Anterior cingulate cortex (tissue), 58 donors: ENCODE results near the gene COPA.
"Not testable (repeated sequence)": the region's sequence is repeated elsewhere in the genome, so short reads cannot be mapped to it uniquely, and the experiment has no call there.

Experiments
- DNase-seq, 58 donors: peaks; one replicate each; lab custom pipeline; 2025; lab: John Stamatoyannopoulos, UW

The COPA gene

DNA sequence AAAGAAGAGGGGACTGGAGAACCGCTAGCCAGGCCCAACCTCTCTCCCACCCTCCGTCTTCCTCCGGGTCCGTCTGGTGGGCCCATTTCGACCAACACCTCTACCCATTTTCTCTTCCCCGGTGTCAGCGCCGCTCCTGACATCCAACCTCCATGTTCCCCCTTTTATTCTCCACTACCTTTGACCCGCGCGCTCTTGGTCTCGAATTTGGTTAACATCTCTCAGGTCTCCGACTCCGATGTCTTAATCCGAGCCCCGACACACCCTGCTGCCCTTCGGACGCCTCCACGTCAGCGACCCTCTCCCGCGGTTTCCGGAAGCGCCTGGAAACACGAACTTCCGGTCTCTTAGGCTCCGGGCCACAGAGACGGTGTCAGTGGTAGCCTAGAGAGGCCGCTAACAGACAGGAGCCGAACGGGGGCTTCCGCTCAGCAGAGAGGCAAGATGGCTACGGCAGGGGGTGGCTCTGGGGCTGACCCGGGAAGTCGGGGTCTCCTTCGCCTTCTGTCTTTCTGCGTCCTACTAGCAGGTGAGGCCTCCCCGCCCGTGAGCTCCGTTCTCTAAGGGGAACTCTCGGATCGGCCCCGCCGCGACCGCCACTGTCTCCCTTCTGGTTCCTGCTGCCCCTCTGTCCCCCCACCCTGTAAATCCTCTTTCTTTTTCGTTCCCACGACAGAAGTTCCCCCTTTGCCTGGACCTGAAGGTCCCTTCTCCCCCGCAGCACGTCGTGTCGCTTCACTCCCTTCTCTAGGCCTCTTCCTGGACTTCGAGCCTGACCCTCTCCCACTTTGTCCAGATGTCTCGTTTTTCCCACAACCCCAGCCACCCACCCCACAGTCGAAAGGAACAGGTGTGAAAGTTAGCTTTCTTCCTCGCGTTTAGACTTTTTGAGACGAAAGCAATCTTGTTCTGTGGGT is at the start of gene COPA, which contains the start of gene NCSTN:
Gene COPA (minus strand): TSS at position 298 of the 917 bp plus-strand sequence. CDS start 80 bp downstream, at position 218.
Gene NCSTN (plus strand): TSS at position 431 of the 917 bp plus-strand sequence. CDS start 14 bp downstream, at position 445.
- DNase-seq = peak; percentile 44 to 94 (median 86)

DNA sequence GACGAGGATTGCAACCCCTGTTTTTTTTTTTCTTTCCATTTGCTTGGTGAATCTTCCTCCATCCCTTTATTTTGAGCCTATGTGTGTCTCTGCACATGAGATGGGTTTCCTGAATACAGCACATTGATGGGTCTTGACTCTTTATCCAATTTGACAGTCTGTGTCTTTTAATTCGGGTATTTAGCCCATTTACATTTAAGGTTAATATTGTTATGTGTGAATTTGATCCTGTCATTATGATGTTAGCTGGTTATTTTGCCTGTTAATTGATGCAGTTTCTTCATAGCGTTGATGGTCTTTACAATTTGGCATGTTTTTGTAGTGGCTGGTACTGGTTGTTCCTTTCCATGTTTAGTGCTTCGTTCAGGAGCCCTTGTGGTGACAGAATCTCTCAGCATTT is 45.4 kb upstream of the COPA start:
- DNase-seq = not testable (repeated sequence)

DNA sequence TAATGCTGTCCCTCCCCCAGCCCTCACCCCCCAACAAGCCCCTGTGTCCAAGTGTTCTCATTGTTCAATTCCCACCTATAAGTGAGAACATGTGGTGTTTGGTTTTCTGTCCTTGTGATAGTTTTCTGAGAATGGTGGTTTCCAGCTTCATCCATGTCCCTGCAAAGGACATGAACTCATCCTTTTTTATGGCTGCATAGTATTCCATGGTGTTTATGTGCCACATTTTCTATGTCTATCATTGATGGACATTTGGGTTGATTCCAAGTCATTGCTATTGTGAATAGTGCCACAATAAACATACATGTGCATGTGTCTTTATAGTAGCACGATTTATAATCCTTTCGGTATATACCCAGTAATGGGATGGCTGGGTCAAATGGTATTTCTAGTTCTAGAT is 41.8 kb upstream of the COPA start:
- DNase-seq = not testable (repeated sequence)

DNA sequence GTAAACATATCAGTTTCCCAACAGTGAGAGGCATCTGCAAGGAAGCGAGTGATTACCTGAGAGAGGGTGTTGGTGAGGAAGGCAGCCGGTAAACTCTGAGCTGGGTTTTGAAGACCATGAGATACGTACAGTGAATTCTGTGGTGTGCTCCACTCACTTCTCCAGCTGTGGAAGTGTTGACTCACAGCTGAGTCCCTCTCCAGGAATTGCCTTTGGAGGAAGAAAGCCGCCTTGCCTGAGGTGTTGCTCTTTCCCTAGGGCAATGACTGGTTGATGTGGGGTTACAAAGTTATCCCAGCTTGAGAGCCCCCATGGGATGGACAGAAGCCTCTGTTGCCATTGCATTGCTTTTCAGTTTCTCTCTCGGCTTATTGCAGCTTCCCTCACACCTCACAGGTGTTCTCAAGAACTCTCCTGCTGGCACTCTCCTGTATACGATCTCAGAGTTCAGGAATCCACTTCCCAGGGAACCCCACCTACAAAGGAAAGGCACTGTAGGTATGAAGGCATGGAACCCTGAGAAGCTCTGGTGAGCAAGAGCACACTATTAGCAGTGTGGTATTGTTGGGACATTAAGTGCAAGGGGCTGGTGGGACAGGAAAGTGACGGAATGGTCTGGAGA is 34.6 kb upstream of the COPA start:
- DNase-seq = no peak

DNA sequence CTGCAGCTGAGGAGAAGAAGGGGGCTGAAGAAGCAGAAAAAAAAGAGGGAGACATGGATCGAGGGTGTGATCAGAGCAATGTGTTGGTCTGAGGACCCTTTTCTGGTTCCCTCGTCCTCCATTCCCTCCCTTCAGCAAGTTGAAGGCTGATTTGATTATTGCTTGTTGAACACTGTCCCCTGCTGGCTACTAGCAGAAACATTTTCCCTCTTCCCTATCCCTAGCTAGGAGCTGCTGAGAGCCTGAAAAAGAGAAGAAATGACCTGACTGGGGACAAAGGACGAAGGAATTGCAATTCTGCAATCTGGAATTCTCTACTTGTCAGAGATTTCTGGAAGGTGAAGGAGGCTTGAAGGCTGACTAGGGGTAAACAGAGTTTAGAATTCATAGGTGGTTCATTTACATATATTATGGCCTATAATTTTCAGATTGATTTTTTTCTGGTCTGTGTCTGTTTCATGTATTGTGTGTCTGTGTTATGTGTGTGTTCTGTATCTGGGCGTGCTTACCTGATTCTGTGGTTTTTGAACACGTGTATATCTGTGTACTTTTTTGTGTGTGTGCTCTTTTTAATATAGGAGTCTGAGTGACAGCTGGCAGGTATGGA is 33.6 kb upstream of the COPA start:
- DNase-seq = peak in 32 of 58 donors; percentile 13 to 85 (median 32)

DNA sequence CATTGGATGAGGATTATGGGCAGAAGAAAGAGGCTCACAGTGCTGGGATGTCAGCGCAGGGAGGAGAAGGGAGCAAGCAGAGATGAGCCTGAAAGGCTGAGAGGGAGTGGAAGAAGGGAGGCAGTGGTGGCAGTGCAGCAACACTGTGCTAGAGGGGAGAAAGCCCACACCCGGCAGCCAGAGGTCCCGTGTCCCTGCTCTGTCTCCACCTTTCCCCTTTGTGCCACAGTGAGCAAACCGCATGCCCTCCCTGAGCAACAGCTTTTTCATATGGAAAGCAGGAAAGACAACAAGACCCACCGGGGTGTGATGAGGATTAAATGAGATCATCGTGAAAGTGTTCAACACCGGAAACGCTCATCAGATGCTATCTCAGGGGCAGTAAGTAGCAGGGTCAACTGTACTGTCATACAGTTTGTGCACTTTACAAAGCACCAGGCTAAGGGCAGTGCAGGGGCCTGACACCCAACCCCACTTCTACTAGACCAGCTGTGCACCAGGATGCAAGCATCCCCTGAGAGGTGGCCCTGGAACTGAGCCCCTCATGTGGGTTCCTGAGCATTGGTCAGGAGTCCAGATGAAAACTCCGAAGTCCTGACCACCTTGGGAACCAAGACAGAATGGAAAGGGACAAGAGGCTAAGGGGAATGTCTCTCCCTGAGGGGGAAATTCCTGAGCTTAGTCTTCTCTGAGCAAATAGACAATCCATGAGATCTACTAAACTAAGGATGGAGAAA is 32.9 kb upstream of the COPA start:
- peak in 14 of 58 donors; percentile 20 to 67 (median 49) for DNase-seq

DNA sequence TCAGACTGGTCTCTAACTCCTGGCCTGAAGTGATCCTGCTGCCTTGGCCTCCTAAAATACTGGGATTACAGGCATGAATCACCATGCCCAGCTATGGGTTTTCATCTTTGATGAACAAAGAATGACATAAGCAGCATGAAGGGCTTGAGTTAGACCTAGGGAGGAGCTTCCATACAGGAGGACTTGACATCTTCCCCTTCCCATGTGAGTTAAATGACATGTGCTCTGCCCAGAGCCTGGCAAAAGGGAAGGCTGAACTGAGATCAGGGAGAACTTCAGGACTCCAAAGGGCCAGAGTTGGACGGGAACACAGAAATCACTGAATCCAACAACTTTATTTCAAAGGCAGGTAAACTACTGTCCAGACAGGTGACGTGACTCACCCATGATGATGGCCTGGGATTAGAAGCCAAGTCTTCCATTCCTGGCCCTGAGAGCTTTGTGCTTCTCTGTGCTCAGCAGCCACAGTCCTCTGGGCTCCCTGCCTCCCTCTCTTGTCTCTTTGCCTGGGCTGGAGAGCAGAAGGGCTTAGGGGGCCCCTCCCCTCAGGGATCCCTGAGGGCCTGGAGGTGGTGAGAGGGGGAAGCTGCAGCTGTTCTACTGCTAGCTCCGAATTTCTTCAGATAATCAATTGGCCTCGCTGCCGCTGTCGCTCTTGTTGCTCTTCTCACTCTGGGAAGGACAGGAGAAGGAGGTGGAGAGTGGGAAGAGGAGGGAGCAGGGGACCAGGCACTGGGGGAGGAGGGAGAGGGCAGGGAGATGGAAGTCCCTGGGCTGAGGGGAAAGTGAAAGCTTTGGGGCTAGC is 31.5 kb upstream of the COPA start:
- DNase-seq = peak in 2 of 58 donors; percentile 35 to 54

DNA sequence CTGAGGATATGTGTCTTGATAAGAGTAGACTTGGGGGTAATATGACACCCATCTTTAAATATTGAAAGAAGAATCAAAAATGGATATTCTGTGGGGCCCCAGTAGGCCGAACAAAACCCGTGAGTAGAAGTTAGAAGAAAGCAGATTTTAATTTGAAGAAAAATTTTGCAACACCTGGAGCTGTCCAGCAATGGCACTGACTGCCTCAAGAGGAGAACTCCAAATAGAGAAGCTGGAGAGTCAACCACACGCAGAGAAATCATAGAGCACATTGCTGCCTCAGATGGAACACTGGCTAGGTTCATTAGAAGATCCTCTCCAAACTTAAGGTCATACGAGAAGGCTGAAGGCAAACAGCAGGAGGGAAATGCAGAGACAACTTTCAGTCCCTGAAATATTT is 30.6 kb upstream of the COPA start:
- no peak for DNase-seq

DNA sequence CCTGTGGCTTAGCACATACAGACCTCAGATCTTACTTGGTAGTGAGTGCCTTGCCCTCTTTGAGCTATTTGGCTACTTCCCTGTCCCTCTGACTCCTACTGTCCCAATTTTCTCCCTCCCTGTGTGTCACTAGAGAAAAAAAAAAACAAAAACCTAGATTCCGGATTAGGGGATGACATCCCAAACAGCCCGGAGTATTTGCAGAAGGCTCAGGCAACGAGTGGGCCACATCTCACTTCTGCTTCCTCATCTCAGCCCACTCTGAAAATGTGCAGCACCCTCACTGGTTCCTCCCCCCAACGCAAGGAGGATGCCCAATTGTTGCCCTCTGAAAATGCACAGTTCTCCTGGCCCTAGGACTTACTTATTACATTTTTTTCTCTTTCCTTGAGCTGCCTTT is 28.7 kb upstream of the COPA start:
- DNase-seq = peak in 3 of 58 donors; percentile 6 to 32 (median 29)

DNA sequence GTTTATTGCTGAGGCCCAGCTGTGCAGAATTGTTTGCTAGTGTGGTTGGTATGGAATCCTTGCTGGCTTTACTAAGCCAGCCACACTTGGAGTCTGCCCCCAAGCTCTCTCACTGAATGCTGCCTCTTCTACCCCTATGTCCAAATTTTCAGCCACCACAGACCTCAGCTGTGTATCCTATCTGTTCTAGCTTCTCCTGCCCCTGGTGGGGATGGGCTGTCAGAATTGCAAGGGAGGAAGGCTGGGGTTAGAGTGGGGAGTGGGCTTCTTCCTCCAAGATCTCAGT is 28.2 kb upstream of the COPA start:
- no peak for DNase-seq

DNA sequence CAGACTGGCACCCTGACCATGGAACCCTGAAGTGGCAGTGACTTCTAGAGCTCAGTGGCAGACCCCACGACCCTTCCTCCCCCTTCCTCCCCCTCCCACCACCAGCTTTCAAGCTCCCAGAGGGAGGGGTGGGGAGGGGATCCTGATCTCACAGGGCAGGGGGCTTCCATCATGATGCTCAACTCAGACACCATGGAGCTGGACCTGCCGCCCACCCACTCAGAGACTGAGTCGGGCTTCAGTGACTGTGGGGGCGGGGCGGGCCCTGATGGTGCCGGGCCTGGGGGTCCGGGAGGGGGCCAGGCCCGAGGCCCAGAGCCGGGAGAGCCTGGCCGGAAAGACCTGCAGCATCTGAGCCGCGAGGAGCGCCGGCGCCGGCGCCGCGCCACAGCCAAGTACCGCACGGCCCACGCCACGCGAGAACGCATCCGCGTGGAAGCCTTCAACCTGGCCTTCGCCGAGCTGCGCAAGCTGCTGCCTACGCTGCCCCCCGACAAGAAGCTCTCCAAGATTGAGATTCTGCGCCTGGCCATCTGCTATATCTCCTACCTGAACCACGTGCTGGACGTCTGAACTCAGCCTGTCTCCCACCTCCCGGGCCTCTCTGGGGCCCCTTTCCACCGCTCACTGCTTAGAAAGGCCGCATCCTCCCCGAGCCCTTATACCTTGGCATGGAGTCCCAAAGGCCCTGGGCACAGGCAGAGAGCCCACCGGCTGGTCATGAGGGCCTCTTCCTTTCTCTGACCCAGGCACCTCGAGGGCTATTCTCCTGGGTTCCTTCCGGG is 27.7 kb upstream of the COPA start:
- no peak for DNase-seq

DNA sequence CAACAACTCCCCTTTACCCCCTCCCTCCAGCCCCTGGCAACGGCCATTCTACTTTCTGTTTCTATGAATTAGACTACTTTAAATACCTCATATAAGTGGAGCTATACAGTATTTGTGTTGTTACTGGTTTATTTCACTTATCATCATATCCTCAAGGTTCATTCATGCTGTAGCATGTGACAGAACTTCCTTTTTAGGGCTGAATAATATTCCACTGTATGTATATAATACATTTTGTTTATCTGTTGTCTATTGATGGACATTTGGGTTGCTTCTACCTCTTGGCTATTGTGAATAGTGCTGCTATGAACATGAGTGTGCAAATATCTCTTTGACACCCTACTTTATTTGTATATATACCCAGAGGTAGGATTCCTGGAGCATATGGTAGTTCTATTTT is 26.0 kb upstream of the COPA start:
- no peak for DNase-seq

DNA sequence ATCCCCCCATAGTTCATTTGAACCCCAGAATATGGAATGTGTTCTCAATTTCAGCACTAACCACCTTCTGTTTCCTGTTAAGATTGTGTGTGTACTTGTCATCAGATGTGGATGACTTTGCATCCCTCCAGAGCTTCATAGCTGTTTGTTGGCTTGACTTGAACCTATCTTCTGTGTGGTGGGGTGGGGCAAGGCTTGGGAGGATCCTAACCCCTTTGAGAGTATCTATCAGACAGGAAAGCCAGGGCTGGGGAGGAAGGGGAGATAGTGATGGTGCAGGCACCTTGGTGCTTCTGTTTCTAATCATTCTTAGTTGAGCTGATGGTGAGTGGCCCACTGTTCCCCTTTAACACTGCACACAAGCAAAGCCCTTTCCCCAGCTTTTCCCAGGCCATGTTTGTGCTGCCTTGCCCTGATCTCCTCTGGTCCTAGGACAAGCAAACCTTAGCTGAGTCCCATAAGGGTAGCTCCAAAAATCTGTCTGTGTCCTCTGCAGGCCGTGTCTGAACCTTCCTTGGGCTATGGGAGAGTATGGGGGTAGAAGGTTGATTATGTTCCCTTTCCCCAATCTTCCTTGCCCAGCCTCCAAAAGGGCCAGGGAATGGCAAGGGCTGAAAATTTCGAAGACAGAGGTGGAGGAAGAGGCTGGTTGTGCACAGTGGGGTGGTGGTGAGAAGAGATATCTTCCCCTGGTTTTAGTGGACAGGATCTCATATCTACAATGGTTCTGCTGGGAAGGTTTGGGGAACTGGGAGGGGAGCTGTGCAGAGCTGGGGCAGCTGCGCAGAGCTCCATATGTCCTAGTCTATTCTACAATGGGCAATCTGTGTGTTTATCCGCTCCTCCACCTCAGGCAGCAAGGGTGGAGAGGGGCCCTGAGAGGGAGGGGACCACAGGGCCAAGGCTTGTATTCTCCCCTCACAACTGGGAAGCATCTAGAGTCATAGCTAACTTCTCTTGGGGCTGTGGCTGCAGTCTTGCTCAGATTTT is 25.2 kb upstream of the COPA start:
- DNase-seq = no peak

DNA sequence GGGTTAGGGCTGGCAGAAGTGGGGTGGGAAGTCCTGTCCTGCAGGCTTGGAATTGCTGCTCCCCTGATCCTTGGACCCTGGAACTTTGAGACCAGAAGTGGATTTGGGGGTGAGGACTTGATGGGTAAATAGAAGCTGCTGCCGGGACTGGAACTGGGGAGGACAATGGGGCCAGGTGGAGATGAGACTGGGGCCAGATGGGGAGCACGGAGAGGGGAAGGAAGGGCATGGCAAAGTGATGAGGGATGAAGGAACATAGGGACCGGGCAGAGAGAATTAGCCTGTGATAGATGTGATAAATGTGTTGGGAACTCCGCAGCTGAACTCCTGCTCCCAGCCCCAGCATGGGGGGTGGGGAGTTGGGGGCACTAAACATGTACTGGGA is 24.5 kb upstream of the COPA start:
- no peak for DNase-seq

DNA sequence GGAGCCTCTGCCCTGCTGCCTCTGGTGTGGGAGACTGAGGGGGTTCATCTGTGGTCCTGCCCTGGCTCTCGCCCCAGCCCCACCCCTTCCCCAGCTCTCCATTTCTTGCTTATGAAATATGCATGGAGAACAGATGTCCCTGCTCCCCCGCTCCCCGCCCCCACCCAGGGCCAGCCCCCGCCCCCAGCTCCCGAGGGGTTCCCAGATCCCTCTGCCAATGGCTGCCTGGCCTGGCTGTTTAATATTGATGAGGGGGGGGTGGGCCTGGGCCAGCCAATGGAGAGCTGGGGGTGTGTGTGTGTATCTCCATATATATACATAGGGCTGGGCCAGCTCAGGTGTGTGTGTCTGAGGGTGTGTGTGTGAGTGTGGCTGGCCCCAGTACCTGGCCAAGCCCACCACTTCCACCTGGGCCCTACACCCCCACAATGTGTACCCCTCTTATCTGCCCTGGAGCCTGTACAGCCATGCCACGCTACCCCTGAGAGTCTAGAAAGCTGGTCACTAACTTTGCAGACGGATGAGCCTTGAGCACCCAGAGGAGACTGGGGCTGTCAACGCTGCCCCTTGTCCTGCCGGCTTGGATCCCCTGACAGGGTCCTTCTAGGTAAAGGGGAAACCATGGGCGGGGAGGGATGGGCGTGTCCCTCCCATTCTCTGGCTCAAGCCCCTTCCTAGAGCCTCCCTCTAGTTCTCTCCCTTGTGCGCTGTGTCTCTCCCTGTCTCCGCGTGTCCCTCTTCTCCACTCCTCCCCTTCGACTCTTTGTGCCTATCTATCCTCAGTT is 23.9 kb upstream of the COPA start, which contains the start of gene NHLH1:
Gene NHLH1 (plus strand): TSS at position 341 of the 785 bp plus-strand sequence. CDS start 3,661 bp downstream, outside the sequence.
- no peak for DNase-seq

DNA sequence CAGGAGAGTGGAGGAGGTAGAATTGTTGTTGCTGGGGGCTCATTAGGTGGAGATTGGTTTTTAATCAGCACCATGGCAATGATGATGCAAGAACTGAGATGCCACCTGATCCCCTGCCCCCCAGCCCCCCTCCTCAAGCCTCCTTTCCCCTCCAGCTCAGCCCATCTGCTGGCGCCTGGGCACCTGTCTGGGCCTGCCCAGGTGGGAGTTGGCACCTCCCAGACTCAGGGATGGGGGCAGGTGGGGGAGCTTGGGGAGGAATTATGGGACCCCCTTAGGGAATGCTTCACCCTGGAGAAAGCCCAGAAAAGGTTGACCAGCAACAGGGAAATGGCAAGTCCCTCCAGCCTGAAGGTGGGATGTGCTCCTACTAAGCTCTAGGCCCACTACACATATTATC is 22.3 kb upstream of the COPA start:
- no peak for DNase-seq
